Measurements from ENCODE around the gene FBXW8.

DNA sequence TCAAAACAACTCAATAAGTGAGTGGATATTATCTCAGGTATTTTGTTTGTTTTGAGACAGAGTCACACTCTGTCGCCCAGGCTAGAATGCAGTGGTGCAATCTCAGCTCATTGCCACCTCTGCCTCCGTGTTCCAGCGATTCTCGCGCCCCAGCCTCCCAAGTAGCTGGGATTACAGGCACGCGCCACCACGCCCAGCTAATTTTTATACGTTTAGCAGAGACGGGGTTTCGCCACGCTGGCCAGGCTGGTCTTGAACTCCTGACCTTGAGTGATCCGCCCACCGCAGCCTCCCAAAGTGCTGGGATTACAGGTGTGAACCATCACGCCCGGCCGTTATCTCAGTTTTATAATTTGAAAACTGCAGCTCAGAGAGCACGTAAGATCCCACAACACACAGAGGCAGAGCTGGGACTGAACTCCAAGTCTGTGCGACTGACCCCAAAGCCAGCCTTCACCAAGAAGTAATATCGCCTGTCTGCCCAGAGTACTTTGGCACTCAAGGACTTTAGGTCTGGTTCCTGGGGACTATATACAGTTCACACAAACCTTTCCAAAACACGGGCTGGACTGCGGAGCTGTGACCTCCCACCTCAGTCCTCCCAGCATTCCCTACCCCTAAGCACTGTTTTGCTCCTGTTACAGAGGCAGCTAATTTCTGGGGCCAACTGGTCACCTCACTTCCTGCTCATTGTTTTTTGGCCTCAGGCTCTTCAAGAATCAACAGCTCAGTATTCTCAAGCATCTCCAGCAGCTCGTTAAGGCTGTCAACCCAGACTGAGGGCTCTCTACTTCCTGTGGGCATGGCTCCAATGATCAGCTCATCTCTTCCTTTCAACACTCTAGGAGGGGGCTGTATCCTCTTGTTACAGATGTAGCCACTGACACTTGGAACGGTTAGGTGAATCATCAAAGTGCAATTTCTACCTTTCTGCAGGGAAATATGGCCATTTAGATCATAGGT, 165.9 kb downstream of the FBXW8 start:
- TF ChIP-seq CTCF (IDR thresholded peaks at IDR 0.05), result no peak
- TF ChIP-seq POLR2A (IDR thresholded peaks at IDR 0.05), result no peak
